NB4 (cell line): Measurements from ENCODE around the gene SRRT.

ENCODE experiments used
- CTCF ChIP-seq: IDR thresholded peaks from one replicate; pipeline ENCODE4 v1.5.1; 2012; ENCODE audit warnings: low read depth, low read length
- MAX ChIP-seq: IDR thresholded peaks from 2 replicates; pipeline ENCODE4 v1.6.1; 2011; ENCODE audit warnings: low read depth, low read length
- POLR2A ChIP-seq: IDR thresholded peaks from 2 replicates; pipeline ENCODE4 v1.6.1; 2011; ENCODE audit warnings: mild to moderate bottlenecking; ENCODE audit not compliant: insufficient read length; ENCODE audit errors: extremely low read depth

- TF ChIP-seq CTCF (no peak), MAX (no peak), POLR2A (no peak)
Measured at GRCh38 chr7:100901921-100902332, 27.0 kb downstream of the SRRT start.
